ENCODE results near the gene FAM193B. TPM values are rescaled to one million over a fixed set of nuclear protein-coding genes. Genes with fewer than 3 reads are reported as not detected.

FAM193B gene
- total and polyA plus RNA-seq, 2 of the 13 experiments (the other 11 are each of a cell fraction or from before 2014, with no cell fraction given): 21.2 to 40.9 TPM

- TF ChIP-seq ZNF646 (CRISPR knock-in tag; IDR thresholded peaks at IDR 0.05) (no peak), HNF4G (IDR thresholded peaks at IDR 0.05; ENCODE audit: borderline replicate concordance, low read depth, low read length) (no peak), HNF4G (CRISPR knock-in tag; IDR thresholded peaks at IDR 0.05; ENCODE audit: borderline replicate concordance, low read depth) (0 out of 2 replicates have a peak, but pooled peaks have one; percentile 17), ARNT2 (CRISPR knock-in tag; IDR thresholded peaks at IDR 0.05; ENCODE audit: low read depth) (no peak), ETS1 (CRISPR knock-in tag; IDR thresholded peaks at IDR 0.05) (peak; percentile 77; the same call in 1 of the 2 replicates), ZNF337 (CRISPR knock-in tag; IDR thresholded peaks at IDR 0.05; ENCODE audit: borderline replicate concordance, low read depth) (0 out of 2 replicates have a peak, but pooled peaks have one; percentile 56), ZNF234 (CRISPR knock-in tag; conservative IDR thresholded peaks at IDR 0.05) (no peak), RELA (CRISPR knock-in tag; IDR thresholded peaks at IDR 0.05) (peak; percentile 86), TFE3 (CRISPR knock-in tag; IDR thresholded peaks at IDR 0.05) (peak; percentile 33; the same call in 1 of the 2 replicates), ZFP36L2 (CRISPR knock-in tag; IDR thresholded peaks at IDR 0.05) (peak; percentile 32; the same call in 1 of the 2 replicates), BHLHE40 (IDR thresholded peaks at IDR 0.05; ENCODE audit: low read length) (peak; percentile 7; the same call in 1 of the 2 replicates), ZNF720 (CRISPR knock-in tag; IDR thresholded peaks at IDR 0.05) (no peak), MIER3 (CRISPR knock-in tag; IDR thresholded peaks at IDR 0.05; ENCODE audit: borderline replicate concordance) (peak; percentile 69), ZNF557 (CRISPR knock-in tag; IDR thresholded peaks at IDR 0.05) (no peak)
- TF ChIP-seq, protein P1, sequence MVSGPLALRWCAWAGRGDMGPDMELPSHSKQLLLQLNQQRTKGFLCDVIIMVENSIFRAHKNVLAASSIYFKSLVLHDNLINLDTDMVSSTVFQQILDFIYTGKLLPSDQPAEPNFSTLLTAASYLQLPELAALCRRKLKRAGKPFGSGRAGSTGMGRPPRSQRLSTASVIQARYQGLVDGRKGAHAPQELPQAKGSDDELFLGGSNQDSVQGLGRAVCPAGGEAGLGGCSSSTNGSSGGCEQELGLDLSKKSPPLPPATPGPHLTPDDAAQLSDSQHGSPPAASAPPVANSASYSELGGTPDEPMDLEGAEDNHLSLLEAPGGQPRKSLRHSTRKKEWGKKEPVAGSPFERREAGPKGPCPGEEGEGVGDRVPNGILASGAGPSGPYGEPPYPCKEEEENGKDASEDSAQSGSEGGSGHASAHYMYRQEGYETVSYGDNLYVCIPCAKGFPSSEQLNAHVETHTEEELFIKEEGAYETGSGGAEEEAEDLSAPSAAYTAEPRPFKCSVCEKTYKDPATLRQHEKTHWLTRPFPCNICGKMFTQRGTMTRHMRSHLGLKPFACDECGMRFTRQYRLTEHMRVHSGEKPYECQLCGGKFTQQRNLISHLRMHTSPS (CRISPR knock-in tag; IDR thresholded peaks at IDR 0.05; ENCODE audit: low read depth): peak; percentile 69; the same call in 1 of the 2 replicates
These were observed 37.5 kb downstream of the FAM193B start, which contains the start of gene DDX41 (continued) for GRCh38 chr5:177516601-177517568.
